Aorta (tissue), 5 donors: Measurements from ENCODE around the gene BBS4. TPM values are rescaled to one million over a fixed set of nuclear protein-coding genes. Genes with fewer than 3 reads are reported as not detected.

ENCODE experiments used
- ATAC-seq: fragments of 200-7000 bp; cut with Tn5 transposase; one replicate; pipeline ENCODE4 v1.9.1; 2022; ENCODE audit warnings: moderate library complexity; ENCODE audit not compliant: low FRiP score
- DNase-seq, 2 donors: peaks; one replicate each; pipeline ENCODE4 v3.0.0-alpha.2; 2020
- H3K27ac ChIP-seq, 2 donors: one replicate each; pipeline ENCODE4 v1.5.1; 2013; ENCODE audit warnings: low read length in 2 of 2, mild to moderate bottlenecking in 2 of 2, moderate library complexity in 2 of 2, control low read depth in 1 of 2, inconsistent platforms in 1 of 2, low read depth in 1 of 2
- H3K27me3 ChIP-seq, 2 donors: one replicate each; pipeline ENCODE4 v1.6.1; 2013; ENCODE audit warnings: control low read depth in 1 of 2, low read length in 1 of 2, mild to moderate bottlenecking in 1 of 2, moderate library complexity in 1 of 2; ENCODE audit not compliant: insufficient read depth in 2 of 2, control insufficient read depth in 1 of 2
- H3K36me3 ChIP-seq, 2 donors: one replicate each; pipeline ENCODE4 v1.6.1; 2013; ENCODE audit warnings: control low read depth in 1 of 2, low read length in 1 of 2, mild to moderate bottlenecking in 1 of 2; ENCODE audit not compliant: insufficient read depth in 2 of 2, control insufficient read depth in 1 of 2
- H3K4me1 ChIP-seq, 2 donors: one replicate each; pipeline ENCODE4 v1.6.1; 2013; ENCODE audit warnings: low read length in 2 of 2, control low read depth in 1 of 2, mild to moderate bottlenecking in 1 of 2, moderate library complexity in 1 of 2; ENCODE audit not compliant: insufficient read depth in 2 of 2, control insufficient read depth in 1 of 2
- H3K4me3 ChIP-seq, 2 donors: one replicate each; pipeline ENCODE4 v1.5.1; 2013; ENCODE audit warnings: low read length in 2 of 2, control low read depth in 1 of 2, mild to moderate bottlenecking in 1 of 2
- H3K9me3 ChIP-seq: one replicate; pipeline ENCODE4 v1.6.1; 2013; ENCODE audit warnings: mild to moderate bottlenecking, low read length; ENCODE audit not compliant: control insufficient read depth
- WGBS, 2 donors: extraction: QIAGEN DNeasy Blood & Tissue Kit; methylation state at CpG; one replicate each; pipeline ENCODE4 v1.1.7; 2013; 5-methylcytosine and 5-hydroxymethylcytosine counted together
- intact Hi-C, 2 donors: fragments of 100-400 bp; cut with DNase I; formaldehyde crosslinking; loops; one replicate each; pipeline versions ENCODE4 v1.14.2 to v1.15.0; 2022
- polyA plus RNA-seq, 2 donors: library from polyadenylated mRNA; stranded (reverse); fragments of 200-250 nt; gene quantifications; one replicate each; pipeline ENCODE4 v1.2.3, GENCODE V29; 2013
- total RNA-seq, 2 donors: library from RNA; stranded (reverse); fragmentation: NEBNext Ultra II Directional; extraction: Animal tissue kit (Norgen Biotek cat#: 25700); gene quantifications; one replicate each; pipeline ENCODE4 v1.2.1, GENCODE V29; 2021
- donor health status: healthy with polysubstance abuse.
- donor health status: Bipolar disorder and iron deficiency.
- donor health status: DM: no; HTN: no; CAD: no.
- donor health status: DM: no; HTN: no; CAD: no.
- donor health status: DM: yes; HTN: yes; CAD: no.

Gene BBS4
- total and polyA plus RNA-seq, 4 donors: 5.8 to 61.4 (median 21.5) TPM

DNA sequence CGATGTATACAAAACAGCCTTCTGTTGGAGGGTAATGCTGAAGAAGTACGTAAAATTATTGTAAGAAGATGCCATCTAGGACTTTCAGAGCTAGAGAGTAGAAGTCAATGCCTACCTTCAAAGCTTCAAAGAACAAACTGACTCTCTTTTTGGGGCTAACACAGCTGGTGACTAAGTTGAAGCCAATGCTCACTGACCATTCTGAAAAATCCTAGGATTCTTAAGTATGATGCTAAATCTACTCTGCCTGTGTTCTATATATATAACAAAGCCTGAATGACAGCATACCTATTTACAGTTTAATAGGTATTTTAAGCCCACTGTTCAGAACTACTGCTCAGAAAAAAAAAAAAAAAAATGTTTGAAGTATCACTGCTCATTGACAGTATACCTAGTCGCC lies 78.6 kb downstream of the BBS4 start:
- H3K9me3 ChIP-seq: no peaks in the 10 kb centered on the region
- no peaks in the 10 kb centered on the region for H3K27me3 ChIP-seq
- H3K4me1 ChIP-seq: no peaks in the 10 kb centered on the region
- ATAC-seq (no peak), DNase-seq (no peak)
- H3K4me3 ChIP-seq: no peak overlapping the region
- 98 to 99% methylated on average over 3 of the region's 3 CpGs for WGBS, 2 donors
- no peak overlapping the region for H3K27ac ChIP-seq
- H3K36me3 ChIP-seq: peaks cover 4 to 6% of the 10 kb centered on the region in 2 donors
- intact Hi-C loops: no loop called here

DNA sequence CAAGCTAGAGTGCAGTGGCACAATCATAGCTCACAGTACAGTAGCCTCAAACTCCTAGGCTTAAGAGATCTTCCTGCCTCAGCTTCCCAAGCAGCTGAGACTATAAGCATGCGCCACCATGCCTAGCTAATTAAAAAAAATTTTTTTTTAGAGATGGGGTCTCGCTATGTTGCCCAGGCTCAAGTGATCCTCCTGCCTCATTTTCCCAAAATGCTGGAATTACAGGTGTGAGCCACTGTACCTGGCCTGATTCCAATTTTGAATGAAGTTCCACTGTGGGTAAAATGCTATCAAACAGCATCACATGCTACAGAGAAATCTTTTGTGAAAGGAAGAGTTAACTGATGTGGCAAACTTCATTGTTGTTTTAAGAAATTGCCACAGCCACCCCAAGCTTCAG lies 80.0 kb downstream of the BBS4 start:
- 95 to 98% methylated on average over 2 of the region's 2 CpGs for WGBS, 2 donors
- no peaks in the 10 kb centered on the region for H3K27me3 ChIP-seq
- ATAC-seq: no peak
- intact Hi-C loops: no loop called here
- H3K4me1 ChIP-seq: no peaks in the 10 kb centered on the region
- no peak for DNase-seq
- no peak overlapping the region for H3K4me3 ChIP-seq
- H3K27ac ChIP-seq: no peak overlapping the region
- no peaks in the 10 kb centered on the region for H3K9me3 ChIP-seq
- H3K36me3 ChIP-seq: peaks cover 0 to 3% of the 10 kb centered on the region in 2 donors

DNA sequence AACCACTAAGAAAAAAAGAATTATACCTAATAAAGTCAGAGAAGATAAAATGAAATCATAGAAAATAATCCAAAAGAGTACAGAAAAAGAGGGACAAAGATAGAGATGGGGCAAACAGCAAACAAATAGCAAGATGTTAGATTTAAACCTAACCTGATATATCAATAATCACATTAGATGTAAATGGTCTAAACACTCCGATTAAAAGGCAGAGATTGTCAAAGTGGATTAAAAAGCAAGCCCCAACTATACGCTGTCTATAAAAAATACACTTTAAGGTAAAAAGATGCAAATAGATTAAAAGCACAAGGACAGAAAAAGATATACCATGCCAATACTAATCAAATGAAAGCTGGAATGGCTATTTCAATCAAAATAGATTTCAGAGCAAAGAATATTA lies 80.8 kb downstream of the BBS4 start:
- Histone ChIP-seq H3K4me1 (no peaks in the 10 kb centered on the region), H3K27ac (no peak overlapping the region), H3K9me3 (no peaks in the 10 kb centered on the region), H3K27me3 (no peaks in the 10 kb centered on the region), H3K4me3 (no peak overlapping the region), H3K36me3 (peaks cover 0 to 2% of the 10 kb centered on the region in 2 donors)
- ATAC-seq (no peak), DNase-seq (no peak)
- intact Hi-C loops: no loop called here
- WGBS, 2 donors: 98 to 99% methylated on average over 2 of the region's 2 CpGs

DNA sequence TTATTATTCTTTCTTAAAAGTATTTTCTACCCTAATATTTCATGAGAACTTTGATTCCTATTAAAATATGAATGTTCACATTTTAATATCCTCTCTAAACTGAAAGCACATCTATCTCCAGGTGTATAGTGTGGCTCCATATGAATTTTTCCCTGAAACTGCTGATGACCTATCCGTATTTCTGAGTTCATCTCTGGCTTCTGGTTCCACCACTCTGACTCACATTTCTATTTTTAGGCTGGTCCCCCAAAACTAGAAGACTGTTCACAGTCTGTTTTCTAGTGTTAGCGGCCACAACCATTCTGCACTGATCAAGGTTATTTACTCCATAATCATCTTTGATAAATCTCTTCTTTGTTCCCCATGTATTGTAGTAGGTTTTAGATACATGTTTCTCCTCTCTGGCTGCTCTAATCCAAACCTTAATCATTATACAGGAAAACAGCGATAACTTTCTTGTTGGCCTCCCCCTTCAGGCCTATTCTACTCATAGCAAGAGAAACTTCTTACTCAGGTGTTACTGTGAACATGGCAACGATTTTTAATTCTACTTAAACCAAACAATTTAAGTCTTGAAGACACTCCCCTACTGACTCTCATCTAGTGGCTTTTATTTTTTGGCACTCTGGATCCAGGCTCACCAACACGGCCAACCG lies 84.8 kb downstream of the BBS4 start:
- DNase-seq (no peak), ATAC-seq (no peak)
- H3K4me3 ChIP-seq: no peak overlapping the region
- intact Hi-C loops: no loop called here
- no peaks in the 10 kb centered on the region for H3K9me3 ChIP-seq
- H3K27ac ChIP-seq: no peak overlapping the region
- 79 to 80% methylated on average over 6 of the region's 6 CpGs for WGBS, 2 donors
- peaks cover 0 to 4% of the 10 kb centered on the region in 2 donors for H3K36me3 ChIP-seq
- H3K27me3 ChIP-seq: no peaks in the 10 kb centered on the region
- no peaks in the 10 kb centered on the region for H3K4me1 ChIP-seq

DNA sequence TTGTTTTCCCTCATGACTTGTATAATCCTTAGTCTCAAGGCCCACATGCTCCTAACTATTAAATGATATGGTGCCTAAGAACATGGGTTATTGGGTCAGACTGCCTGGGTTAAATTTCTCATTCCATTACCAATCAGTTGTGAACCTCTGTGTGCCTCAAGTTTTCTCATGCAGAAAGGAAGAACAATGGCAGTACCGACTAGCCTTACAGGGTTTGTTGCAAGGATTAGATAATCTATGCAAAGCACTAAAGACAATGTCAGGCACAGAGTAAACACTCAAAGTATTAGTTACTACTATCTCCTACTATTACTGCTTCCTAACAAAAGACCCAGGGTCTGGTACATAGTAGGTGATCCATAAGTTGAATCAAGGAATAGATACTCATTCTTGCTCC lies 85.3 kb downstream of the BBS4 start:
- intact Hi-C loops: no loop called here
- no peak overlapping the region for H3K27ac ChIP-seq
- H3K36me3 ChIP-seq: peaks cover 0 to 4% of the 10 kb centered on the region in 2 donors
- ATAC-seq (no peak), DNase-seq (no peak)
- no peaks in the 10 kb centered on the region for H3K27me3 ChIP-seq
- no peaks in the 10 kb centered on the region for H3K4me1 ChIP-seq
- no peaks in the 10 kb centered on the region for H3K9me3 ChIP-seq
- WGBS, 2 donors: 78 to 84% methylated on average over 1 of the region's 1 CpG
- no peak overlapping the region for H3K4me3 ChIP-seq

DNA sequence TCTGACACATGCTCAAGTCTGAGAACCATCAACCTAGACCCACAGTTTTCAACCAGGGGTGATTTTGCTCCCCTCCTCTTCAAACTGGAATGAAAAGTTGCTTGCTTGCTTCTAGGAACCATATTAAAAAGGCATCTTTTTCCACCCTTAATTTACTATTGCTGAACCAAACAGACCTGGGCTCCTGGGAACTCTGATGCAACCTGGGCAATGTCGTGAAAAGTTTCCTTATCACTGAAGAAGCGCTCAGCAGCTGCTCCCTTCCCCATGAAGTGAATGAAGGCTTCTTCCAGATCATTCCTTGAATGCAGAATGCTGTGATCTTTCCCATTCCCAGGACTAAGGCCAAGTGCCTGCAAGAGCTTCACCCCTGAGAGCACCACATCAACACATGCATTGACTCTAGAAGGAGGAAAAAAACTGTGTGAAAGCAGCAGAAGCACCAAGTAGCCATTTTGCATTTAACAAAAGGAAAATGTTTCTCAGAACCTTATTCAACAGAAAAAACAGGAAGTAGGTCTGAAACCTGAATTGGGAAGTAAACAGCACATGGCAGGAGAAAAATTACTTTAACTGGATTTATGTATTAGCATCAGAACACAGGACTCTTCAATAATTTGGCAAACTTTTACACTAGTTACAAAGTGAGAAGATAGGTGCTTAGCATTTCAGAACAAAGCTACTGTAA lies 88.8 kb downstream of the BBS4 start:
- H3K36me3 ChIP-seq: peaks cover 0 to 3% of the 10 kb centered on the region in 2 donors
- no peak for ATAC-seq
- no peaks in the 10 kb centered on the region for H3K4me1 ChIP-seq

DNA sequence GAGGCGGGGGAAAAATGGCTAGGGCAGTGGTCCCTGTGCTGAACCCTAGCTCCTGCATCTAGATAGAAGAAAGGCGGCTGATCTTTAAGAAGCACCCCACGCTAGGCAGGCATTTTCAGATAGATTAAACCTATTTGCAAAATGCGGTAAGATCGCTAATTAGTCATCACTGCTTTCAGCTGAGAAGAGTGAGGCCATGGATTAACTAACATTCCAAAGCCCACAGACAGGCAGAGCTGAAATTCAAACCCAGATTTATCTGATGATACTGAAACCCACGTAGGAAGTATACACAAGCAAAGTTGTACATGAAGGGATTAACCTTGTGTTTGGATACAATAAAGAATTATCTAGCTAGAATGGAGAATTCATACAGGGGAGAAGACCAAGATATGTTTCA lies 92.8 kb downstream of the BBS4 start:
- no peak for ATAC-seq
- intact Hi-C loops: no loop called here
- Histone ChIP-seq H3K36me3 (peaks cover 0 to 3% of the 10 kb centered on the region in 2 donors), H3K4me1 (no peaks in the 10 kb centered on the region), H3K4me3 (no peak overlapping the region), H3K27me3 (no peaks in the 10 kb centered on the region), H3K27ac (no peak overlapping the region), H3K9me3 (no peaks in the 10 kb centered on the region)
- no peak for DNase-seq
- WGBS, 2 donors: 80 to 92% methylated on average over 6 of the region's 6 CpGs

More for the DNA sequence above, 88.8 kb downstream of the BBS4 start:
- H3K9me3 ChIP-seq: no peaks in the 10 kb centered on the region
- WGBS, 2 donors: 89 to 94% methylated on average over 2 of the region's 2 CpGs
- no peak for DNase-seq
- H3K27ac ChIP-seq: no peak overlapping the region
- H3K27me3 ChIP-seq: no peaks in the 10 kb centered on the region
- intact Hi-C loops: no loop called here
- H3K4me3 ChIP-seq: no peak overlapping the region

DNA sequence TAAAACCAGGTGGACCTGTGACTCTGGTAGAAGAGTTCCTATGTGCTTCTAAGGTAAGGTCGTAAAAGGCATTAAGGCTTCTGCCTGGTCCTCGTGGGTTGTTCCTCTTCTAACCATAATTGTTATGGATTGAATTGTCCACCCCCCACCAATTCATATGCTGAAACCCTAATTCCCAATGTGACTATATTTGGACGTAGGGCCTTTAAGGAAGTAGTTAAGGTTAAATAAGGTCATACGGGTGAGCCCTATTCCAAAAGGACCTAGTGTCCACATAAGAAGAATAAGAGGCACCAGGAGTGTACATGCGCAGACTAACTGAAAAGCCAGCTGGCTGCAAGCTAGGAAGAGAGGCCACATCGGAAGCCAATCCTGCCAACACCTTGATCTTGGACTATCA lies 95.6 kb downstream of the BBS4 start:
- DNase-seq: no peak
- intact Hi-C loops: loop anchor here (10.0 kb wide), 2 partner anchors 463 to 493 kb away; no protein-coding TSS in a partner anchor
- H3K36me3 ChIP-seq: peaks cover 0 to 1% of the 10 kb centered on the region in 2 donors
- no peak overlapping the region for H3K4me3 ChIP-seq
- no peak for ATAC-seq
- H3K27ac ChIP-seq: no peak overlapping the region
- 76 to 83% methylated on average over 6 of the region's 6 CpGs for WGBS, 2 donors
- H3K27me3 ChIP-seq: no peaks in the 10 kb centered on the region
- no peaks in the 10 kb centered on the region for H3K4me1 ChIP-seq
- H3K9me3 ChIP-seq: no peaks in the 10 kb centered on the region
